HEK293 (cell line): ENCODE measurements around the gene RB1.
"Not testable (repeated sequence)": the region's sequence is repeated elsewhere in the genome, so short reads cannot be mapped to it uniquely, and the experiment has no call there.

Experiments
- CTCF ChIA-PET: fragments of 350-600 bp; formaldehyde crosslinking; extraction: SDS; loops from one replicate; lab custom pipeline; 2021; ENCODE audit warnings: antibody characterized with exemption; lab: Yijun Ruan, JAX
- POLR2A ChIA-PET: fragments of 300-600 bp; formaldehyde crosslinking; extraction: SDS; loops from one replicate; lab custom pipeline; 2020; ENCODE audit warnings: antibody characterized with exemption, inconsistent platforms; lab: Yijun Ruan, JAX
- H3K27ac ChIP-seq: fragments of 200-500 bp; sonication (Bioruptor generic); 2 replicates; pipeline ENCODE4 v1.5.1; 2014; ENCODE audit warnings: low read depth, low read length, control low read depth, inconsistent platforms; ENCODE audit errors: extremely low read depth
- H3K36me3 ChIP-seq, 2 experiments: fragments of 200-500 bp in 1 of 2; sonication (Bioruptor generic) in 1 of 2; 1 replicate in 1 of 2; 2 replicates in 1 of 2; pipeline ENCODE4 v1.5.1; 2014 to 2017; ENCODE audit warnings: inconsistent platforms in 2 of 2, low read length in 2 of 2; ENCODE audit not compliant: control insufficient read depth in 2 of 2, insufficient read depth in 1 of 2
- H3K4me1 ChIP-seq: fragments of 200-500 bp; sonication (Bioruptor generic); 2 replicates; pipeline ENCODE4 v1.5.1; 2014; ENCODE audit warnings: mild to moderate bottlenecking, low read length, inconsistent platforms; ENCODE audit not compliant: control insufficient read depth, insufficient read depth
- H3K4me3 ChIP-seq: 2 replicates; pipeline ENCODE4 v1.5.1; 2011; ENCODE audit warnings: low read depth, mild to moderate bottlenecking, control low read depth, low read length, moderate library complexity
- H3K9me3 ChIP-seq: fragments of 200-500 bp; sonication (Bioruptor generic); 2 replicates; pipeline ENCODE4 v1.5.1; 2014; ENCODE audit warnings: low read depth, low read length, inconsistent platforms; ENCODE audit not compliant: control insufficient read depth, insufficient read depth
- BCL11A ChIP-seq: fragments of 450-650 bp; formaldehyde crosslinking; IDR thresholded peaks from 2 replicates; pipeline ENCODE4 v1.5.1; 2016; ENCODE audit warnings: low read depth, missing biosample characterization, missing genetic modification characterization
- GLI2 ChIP-seq: fragments of 450-650 bp; formaldehyde crosslinking; IDR thresholded peaks from 2 replicates; pipeline ENCODE4; 2017; ENCODE audit warnings: missing biosample characterization, missing genetic modification characterization, low read depth, borderline replicate concordance
- KLF10 ChIP-seq: fragments of 450-650 bp; IDR thresholded peaks from 2 replicates; pipeline ENCODE4 v1.5.1; 2018; ENCODE audit warnings: missing biosample characterization, mild to moderate bottlenecking, missing genetic modification characterization
- MEIS1 ChIP-seq: sonication (generic); formaldehyde crosslinking; IDR thresholded peaks from 2 replicates; pipeline ENCODE4 v1.8.1; 2022; ENCODE audit warnings: missing genetic modification reagents, mild to moderate bottlenecking, borderline replicate concordance
- SP3 ChIP-seq: fragments of 450-650 bp; formaldehyde crosslinking; IDR thresholded peaks from 2 replicates; pipeline ENCODE4 v1.5.1; 2016; ENCODE audit warnings: missing biosample characterization, missing genetic modification characterization
- SP7 ChIP-seq: fragments of 450-650 bp; formaldehyde crosslinking; IDR thresholded peaks from 2 replicates; pipeline ENCODE4 v1.5.1; 2016; ENCODE audit warnings: missing biosample characterization, missing genetic modification characterization
- YY2 ChIP-seq: fragments of 450-650 bp; formaldehyde crosslinking; IDR thresholded peaks from 2 replicates; pipeline ENCODE4 v1.5.1; 2016; ENCODE audit warnings: missing biosample characterization, missing genetic modification characterization
- ZNF114 ChIP-seq: fragments of 450-650 bp; formaldehyde crosslinking; IDR thresholded peaks from 2 replicates; pipeline ENCODE4 v1.5.0; 2017; ENCODE audit warnings: missing biosample characterization, missing genetic modification characterization
- ZNF2 ChIP-seq: fragments of 450-650 bp; formaldehyde crosslinking; IDR thresholded peaks from 2 replicates; pipeline ENCODE4 v1.5.1; 2016; ENCODE audit warnings: missing biosample characterization, missing genetic modification characterization
- ZNF221 ChIP-seq: fragments of 450-650 bp; formaldehyde crosslinking; IDR thresholded peaks from 2 replicates; pipeline ENCODE4 v1.5.1; 2017; ENCODE audit warnings: missing biosample characterization, missing genetic modification characterization, borderline replicate concordance
- ZNF239 ChIP-seq: fragments of 450-650 bp; formaldehyde crosslinking; IDR thresholded peaks from 2 replicates; pipeline ENCODE4 v1.5.1; 2016; ENCODE audit warnings: missing biosample characterization, missing genetic modification characterization
- ZNF302 ChIP-seq: fragments of 450-650 bp; formaldehyde crosslinking; IDR thresholded peaks from 2 replicates; pipeline ENCODE4 v1.5.1; 2016; ENCODE audit warnings: missing biosample characterization, missing genetic modification characterization, low read depth
- ZNF529 ChIP-seq: fragments of 450-650 bp; formaldehyde crosslinking; IDR thresholded peaks from 2 replicates; pipeline ENCODE4 v1.5.1; 2017; ENCODE audit warnings: missing genetic modification characterization, missing biosample characterization; ENCODE audit not compliant: insufficient replicate concordance
- ZNF747 ChIP-seq: fragments of 450-650 bp; formaldehyde crosslinking; IDR thresholded peaks from 2 replicates; pipeline ENCODE4 v1.5.1; 2016; ENCODE audit warnings: missing biosample characterization, missing genetic modification characterization
- ZNF837 ChIP-seq: fragments of 450-650 bp; formaldehyde crosslinking; IDR thresholded peaks from 2 replicates; pipeline ENCODE4 v1.5.1; 2016; ENCODE audit warnings: missing biosample characterization, missing genetic modification characterization
- TF ChIP-seq, protein P1 (sequence below): fragments of 450-650 bp; formaldehyde crosslinking; IDR thresholded peaks from 2 replicates; pipeline ENCODE4 v1.5.1; 2016; ENCODE audit warnings: missing biosample characterization, missing genetic modification characterization
- TF ChIP-seq, protein P2 (sequence below): fragments of 450-650 bp; formaldehyde crosslinking; IDR thresholded peaks from 2 replicates; pipeline ENCODE4 v1.5.1; 2016; ENCODE audit warnings: missing biosample characterization, missing genetic modification characterization, borderline replicate concordance
- TF ChIP-seq, protein P3 (sequence below): fragments of 450-650 bp; formaldehyde crosslinking; IDR thresholded peaks from 2 replicates; pipeline ENCODE4 v1.5.1; 2016; ENCODE audit warnings: missing biosample characterization, missing genetic modification characterization

The RB1 gene

DNA sequence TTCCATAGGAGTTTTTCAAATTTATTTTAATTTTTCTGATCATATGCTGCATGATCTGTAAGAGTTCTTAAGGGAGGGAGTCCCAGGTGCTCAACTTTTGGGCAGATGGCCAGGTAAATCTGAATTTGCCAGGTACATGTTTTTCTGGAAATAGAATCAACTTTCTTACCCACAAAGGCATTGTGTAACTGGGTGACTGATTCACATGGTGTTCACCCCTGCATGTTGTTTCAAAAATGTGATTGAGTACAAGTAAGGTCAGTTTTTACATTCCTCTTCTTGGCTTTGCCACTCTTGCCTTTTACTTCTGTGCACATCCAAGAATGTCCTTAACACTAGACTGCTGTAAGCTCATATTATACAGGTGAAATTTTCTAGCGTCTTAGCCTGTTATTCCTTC is 30.4 kb downstream of the RB1 start:
- Histone ChIP-seq H3K9me3 (no peaks in the 10 kb centered on the region), H3K4me1 (no peaks in the 10 kb centered on the region), H3K4me3 (no peak overlapping the region), H3K36me3 (no peaks in the 10 kb centered on the region), H3K27ac (no peak overlapping the region)
- TF ChIP-seq ZNF2 (tag by site-specific recombination) (no peak), BCL11A (tag by site-specific recombination) (no peak)
- ChIA-PET POLR2A (interaction anchor here (0.6 kb wide), 1 partner anchor 267 kb away, joined by 4 read pairs; no protein-coding TSS in a partner anchor), CTCF (interaction anchor here (0.6 to 2.2 kb wide), 7 partner anchors 12 to 436 kb away, joined by 3 to 30 read pairs (median 3); no protein-coding TSS in a partner anchor)

GRCh38 chr13:48334534-48335127 is 31.1 kb downstream of the RB1 start:
- H3K27ac ChIP-seq, result no peak overlapping the region
- TF ChIP-seq, protein P1, sequence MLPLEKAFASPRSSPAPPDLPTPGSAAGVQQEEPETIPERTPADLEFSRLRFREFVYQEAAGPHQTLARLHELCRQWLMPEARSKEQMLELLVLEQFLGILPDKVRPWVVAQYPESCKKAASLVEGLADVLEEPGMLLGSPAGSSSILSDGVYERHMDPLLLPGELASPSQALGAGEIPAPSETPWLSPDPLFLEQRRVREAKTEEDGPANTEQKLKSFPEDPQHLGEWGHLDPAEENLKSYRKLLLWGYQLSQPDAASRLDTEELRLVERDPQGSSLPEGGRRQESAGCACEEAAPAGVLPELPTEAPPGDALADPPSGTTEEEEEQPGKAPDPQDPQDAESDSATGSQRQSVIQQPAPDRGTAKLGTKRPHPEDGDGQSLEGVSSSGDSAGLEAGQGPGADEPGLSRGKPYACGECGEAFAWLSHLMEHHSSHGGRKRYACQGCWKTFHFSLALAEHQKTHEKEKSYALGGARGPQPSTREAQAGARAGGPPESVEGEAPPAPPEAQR (tag by site-specific recombination), result no peak
- TF ChIP-seq SP7 (tag by site-specific recombination), result peak; percentile 65
- no peaks in the 10 kb centered on the region for H3K36me3 ChIP-seq
- no peak overlapping the region for H3K4me3 ChIP-seq
- no peaks in the 10 kb centered on the region for H3K4me1 ChIP-seq
- CTCF ChIA-PET, result interaction anchor here (0.6 to 2.2 kb wide), 5 partner anchors 244 to 517 kb away, joined by 3 to 30 read pairs (median 3); no protein-coding TSS in a partner anchor
- no peaks in the 10 kb centered on the region for H3K9me3 ChIP-seq
- POLR2A ChIA-PET, result interaction anchor here (0.6 kb wide), 1 partner anchor 266 kb away, joined by 4 read pairs; no protein-coding TSS in a partner anchor

DNA sequence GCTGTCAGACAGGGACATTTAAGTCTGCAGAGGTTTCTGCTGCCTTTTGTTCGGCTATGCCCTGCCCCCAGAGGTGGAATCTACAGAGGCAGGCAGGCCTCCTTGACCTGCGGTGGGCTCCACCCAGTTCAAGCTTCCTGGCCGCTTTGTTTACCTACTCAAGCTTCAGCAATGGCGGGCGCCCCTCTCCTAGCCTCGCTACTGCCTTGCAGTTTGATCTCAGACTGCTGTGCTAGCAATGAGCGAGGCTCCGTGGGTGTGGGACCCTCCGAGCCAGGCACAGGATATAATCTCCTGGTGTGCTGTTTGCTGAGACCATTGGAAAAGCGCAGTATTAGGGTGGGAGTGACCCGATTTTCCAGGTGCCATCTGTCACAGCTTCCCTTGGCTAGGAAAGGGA is 35.6 kb downstream of the RB1 start:
- H3K4me1 ChIP-seq, CTCF ChIA-PET, POLR2A ChIA-PET, H3K27ac ChIP-seq, H3K36me3 ChIP-seq, H3K9me3 ChIP-seq, H3K4me3 ChIP-seq: not testable (repeated sequence)

DNA sequence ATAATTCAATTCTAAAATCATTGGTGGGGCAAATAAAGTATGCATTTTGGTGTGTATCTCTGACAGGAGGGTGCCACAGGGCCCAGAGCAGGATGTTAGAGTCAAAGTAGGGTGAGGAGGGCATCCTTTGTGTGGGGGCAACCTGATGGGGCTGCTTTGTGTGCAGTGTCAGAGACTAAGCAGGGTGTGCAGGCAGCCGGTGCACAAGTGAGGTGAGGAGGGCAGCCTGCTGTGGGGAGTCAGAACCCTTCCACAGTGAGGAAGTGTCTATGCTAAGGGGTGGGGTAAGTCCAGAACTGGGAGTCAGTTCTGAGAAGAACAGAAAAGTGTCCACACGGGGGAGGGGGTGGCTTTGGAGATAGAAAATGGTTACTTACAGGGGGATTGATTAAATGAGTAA is 40.7 kb downstream of the RB1 start:
- Histone ChIP-seq H3K27ac (no peak overlapping the region), H3K9me3 (no peaks in the 10 kb centered on the region), H3K36me3 (peaks cover 0 to 9% of the 10 kb centered on the region in 2 experiments; a peak in 1 of 3 replicates)
- CTCF ChIA-PET, result interaction anchor here (1.3 kb wide), 1 partner anchor 11 kb away, joined by 3 read pairs; no protein-coding TSS in a partner anchor
- no peak for TF ChIP-seq ZNF302 (tag by site-specific recombination)
- TF ChIP-seq ZNF529 (tag by site-specific recombination), result no peak
- no peak for TF ChIP-seq KLF10 (tag by site-specific recombination)
- TF ChIP-seq ZNF747 (tag by site-specific recombination), result no peak
- no peak for TF ChIP-seq ZNF837 (tag by site-specific recombination)
- TF ChIP-seq GLI2 (tag by site-specific recombination), result no peak
- no peak for TF ChIP-seq ZNF114
- TF ChIP-seq, all 188 proteins: peak for 0
- H3K4me1 ChIP-seq, result no peaks in the 10 kb centered on the region
- no peak overlapping the region for H3K4me3 ChIP-seq
- POLR2A ChIA-PET, result no interaction called here

DNA sequence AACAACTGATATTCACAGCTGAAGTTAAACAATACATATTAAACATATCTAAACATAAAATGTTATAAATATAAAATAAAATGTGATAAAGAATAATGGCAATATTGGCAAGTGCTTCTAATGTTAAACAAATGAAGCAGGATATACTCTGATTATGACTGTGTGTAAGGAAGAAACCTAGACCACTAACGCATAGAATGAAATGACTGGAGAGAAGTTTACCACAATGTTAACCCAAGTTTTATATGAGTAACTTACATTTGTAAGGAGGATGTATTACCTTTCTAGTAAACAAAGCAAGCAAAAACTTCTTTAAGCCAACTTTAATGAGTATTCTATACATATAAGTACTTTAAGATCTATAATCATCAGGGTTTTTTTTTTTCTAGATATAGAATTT is 43.0 kb downstream of the RB1 start:
- POLR2A ChIA-PET, result no interaction called here
- CTCF ChIA-PET, result interaction anchor here (0.7 kb wide), 2 partner anchors 13 to 106 kb away, joined by 4 read pairs; no protein-coding TSS in a partner anchor
- TF ChIP-seq, protein P2, sequence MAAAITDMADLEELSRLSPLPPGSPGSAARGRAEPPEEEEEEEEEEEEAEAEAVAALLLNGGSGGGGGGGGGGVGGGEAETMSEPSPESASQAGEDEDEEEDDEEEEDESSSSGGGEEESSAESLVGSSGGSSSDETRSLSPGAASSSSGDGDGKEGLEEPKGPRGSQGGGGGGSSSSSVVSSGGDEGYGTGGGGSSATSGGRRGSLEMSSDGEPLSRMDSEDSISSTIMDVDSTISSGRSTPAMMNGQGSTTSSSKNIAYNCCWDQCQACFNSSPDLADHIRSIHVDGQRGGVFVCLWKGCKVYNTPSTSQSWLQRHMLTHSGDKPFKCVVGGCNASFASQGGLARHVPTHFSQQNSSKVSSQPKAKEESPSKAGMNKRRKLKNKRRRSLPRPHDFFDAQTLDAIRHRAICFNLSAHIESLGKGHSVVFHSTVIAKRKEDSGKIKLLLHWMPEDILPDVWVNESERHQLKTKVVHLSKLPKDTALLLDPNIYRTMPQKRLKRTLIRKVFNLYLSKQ (tag by site-specific recombination), result no peak
- TF ChIP-seq YY2 (tag by site-specific recombination) (no peak), ZNF837 (tag by site-specific recombination) (no peak), MEIS1 (CRISPR knock-in tag) (no peak), ZNF221 (tag by site-specific recombination) (no peak), ZNF239 (tag by site-specific recombination) (no peak), SP3 (no peak)
- TF ChIP-seq, protein P3, sequence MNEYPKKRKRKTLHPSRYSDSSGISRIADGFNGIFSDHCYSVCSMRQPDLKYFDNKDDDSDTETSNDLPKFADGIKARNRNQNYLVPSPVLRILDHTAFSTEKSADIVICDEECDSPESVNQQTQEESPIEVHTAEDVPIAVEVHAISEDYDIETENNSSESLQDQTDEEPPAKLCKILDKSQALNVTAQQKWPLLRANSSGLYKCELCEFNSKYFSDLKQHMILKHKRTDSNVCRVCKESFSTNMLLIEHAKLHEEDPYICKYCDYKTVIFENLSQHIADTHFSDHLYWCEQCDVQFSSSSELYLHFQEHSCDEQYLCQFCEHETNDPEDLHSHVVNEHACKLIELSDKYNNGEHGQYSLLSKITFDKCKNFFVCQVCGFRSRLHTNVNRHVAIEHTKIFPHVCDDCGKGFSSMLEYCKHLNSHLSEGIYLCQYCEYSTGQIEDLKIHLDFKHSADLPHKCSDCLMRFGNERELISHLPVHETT (tag by site-specific recombination), result no peak

More for the DNA sequence above, 43.0 kb downstream of the RB1 start:
- no peak overlapping the region for H3K4me3 ChIP-seq
- H3K27ac ChIP-seq, result no peak overlapping the region
- no peaks in the 10 kb centered on the region for H3K4me1 ChIP-seq
- no peaks in the 10 kb centered on the region for H3K9me3 ChIP-seq
- H3K36me3 ChIP-seq, result peaks cover 0 to 13% of the 10 kb centered on the region in 2 experiments; a peak in 1 of 3 replicates
